Measurements from ENCODE around the gene EPHB6. TPM values are rescaled to one million over a fixed set of nuclear protein-coding genes. Genes with fewer than 3 reads are reported as not detected.

Gene EPHB6
- polyA plus RNA-seq, 1 experiment = 7.1 TPM

DNA sequence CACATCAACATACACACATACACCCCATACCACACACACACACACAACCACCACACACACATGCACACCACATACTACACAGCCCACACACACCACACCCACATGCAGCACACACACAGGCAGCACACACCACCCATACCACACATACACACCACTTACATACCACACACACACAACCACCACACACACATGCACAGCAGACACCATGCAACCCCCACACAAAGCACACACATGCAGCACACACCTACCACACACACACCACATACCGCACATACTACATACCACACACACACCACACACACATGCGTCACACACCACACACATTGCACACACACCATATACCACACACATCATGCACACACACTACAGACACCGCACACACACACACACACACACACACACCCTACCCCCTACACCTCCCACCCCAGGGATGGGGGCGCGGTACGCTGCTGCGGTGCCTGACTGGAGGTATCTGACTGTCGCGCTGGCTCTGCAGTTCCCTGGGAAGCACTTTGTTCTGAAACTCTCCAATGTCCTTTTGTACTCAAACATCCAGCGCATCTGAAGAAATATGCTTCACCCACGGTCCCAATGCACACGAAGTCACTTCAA is 36.1 kb downstream of the EPHB6 start:
- TF ChIP-seq, protein P1, sequence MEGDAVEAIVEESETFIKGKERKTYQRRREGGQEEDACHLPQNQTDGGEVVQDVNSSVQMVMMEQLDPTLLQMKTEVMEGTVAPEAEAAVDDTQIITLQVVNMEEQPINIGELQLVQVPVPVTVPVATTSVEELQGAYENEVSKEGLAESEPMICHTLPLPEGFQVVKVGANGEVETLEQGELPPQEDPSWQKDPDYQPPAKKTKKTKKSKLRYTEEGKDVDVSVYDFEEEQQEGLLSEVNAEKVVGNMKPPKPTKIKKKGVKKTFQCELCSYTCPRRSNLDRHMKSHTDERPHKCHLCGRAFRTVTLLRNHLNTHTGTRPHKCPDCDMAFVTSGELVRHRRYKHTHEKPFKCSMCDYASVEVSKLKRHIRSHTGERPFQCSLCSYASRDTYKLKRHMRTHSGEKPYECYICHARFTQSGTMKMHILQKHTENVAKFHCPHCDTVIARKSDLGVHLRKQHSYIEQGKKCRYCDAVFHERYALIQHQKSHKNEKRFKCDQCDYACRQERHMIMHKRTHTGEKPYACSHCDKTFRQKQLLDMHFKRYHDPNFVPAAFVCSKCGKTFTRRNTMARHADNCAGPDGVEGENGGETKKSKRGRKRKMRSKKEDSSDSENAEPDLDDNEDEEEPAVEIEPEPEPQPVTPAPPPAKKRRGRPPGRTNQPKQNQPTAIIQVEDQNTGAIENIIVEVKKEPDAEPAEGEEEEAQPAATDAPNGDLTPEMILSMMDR (IDR thresholded peaks at IDR 0.05; ENCODE audit: insufficient read depth, low read depth, low read length) = no peak
- H3K27me3 ChIP-seq (ENCODE audit: control insufficient read depth, insufficient read depth, low read length) = 0 out of 2 replicates have a peak, but pooled peaks cover 1% of the 10 kb centered on the region
- H3K4me3 ChIP-seq (ENCODE audit: low read depth, low read length) = no peak overlapping the region
- H3K36me3 ChIP-seq (ENCODE audit: control insufficient read depth, insufficient read depth, low read length) = no peaks in the 10 kb centered on the region
- DNase-seq (ENCODE audit: low read depth) = no peak
- ChIA-PET CTCF (no interaction called here), POLR2A (no interaction called here)

DNA sequence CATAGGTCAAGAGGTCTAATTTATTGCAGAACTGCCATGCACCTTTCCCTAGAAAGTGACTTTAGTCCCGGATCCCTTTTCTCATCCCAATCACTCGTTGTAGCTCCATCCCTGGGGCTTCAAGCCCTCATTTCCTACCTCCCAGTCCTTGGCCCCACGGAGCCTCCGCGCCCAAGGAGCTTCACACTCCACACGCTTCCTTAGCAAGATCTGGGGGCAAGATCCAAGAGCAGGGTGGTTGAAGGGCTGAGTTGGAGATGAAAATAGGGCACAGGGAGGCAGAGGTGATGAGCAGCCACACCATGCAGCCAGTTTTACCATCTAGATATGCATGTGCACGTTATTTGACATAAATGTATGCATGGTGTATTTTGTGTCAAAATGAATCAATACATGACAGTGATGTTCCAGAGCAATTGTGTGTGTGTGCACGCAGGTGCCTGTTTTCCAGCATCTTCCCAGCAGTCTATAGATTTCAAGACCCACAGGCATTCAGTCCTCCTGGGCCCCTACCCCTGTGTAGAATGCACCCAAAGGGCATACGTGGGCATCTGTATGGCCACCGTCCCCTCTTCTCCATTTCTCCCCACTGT is 36.7 kb downstream of the EPHB6 start:
- Histone ChIP-seq H3K36me3 (ENCODE audit: control insufficient read depth, insufficient read depth, low read length) (no peaks in the 10 kb centered on the region), H3K27me3 (ENCODE audit: control insufficient read depth, insufficient read depth, low read length) (0 out of 2 replicates have a peak, but pooled peaks cover 1% of the 10 kb centered on the region), H3K4me3 (ENCODE audit: low read depth, low read length) (no peak overlapping the region)
- ChIA-PET POLR2A (no interaction called here), CTCF (interaction anchor here (1.4 kb wide), 1 partner anchor 11 kb away, joined by 7 read pairs; no protein-coding TSS in a partner anchor)
- TF ChIP-seq, protein P1 (IDR thresholded peaks at IDR 0.05; ENCODE audit: insufficient read depth, low read depth, low read length) = no peak
- no peak for DNase-seq (ENCODE audit: low read depth)

DNA sequence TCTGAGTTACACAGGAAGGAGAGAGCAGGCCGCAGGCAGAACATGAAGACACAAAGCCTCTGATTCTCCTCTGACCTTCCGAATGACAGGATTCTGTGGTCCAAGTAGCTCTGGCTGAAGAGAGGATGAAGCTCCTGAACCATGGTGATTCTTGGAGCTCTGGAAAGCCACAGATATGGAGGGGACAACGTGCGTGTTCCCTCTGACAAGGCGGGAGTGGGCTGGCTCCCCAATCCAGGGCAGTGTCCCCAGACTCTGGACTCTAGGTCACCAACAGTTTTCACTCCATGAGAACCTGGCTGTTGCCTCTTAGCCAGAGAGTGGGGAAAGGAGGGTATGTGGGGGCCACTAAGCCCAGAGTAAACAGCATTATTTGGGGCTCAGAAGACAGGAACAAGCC is 38.1 kb downstream of the EPHB6 start:
- CTCF ChIA-PET = interaction anchor here (1.4 kb wide), 1 partner anchor 12 kb away, joined by 7 read pairs; no protein-coding TSS in a partner anchor
- no peak for DNase-seq (ENCODE audit: low read depth)
- POLR2A ChIA-PET = no interaction called here
- 0 out of 2 replicates have a peak, but pooled peaks cover 1% of the 10 kb centered on the region for H3K27me3 ChIP-seq (ENCODE audit: control insufficient read depth, insufficient read depth, low read length)
- TF ChIP-seq, protein P1 (IDR thresholded peaks at IDR 0.05; ENCODE audit: insufficient read depth, low read depth, low read length) = no peak
- no peak overlapping the region for H3K4me3 ChIP-seq (ENCODE audit: low read depth, low read length)
- no peaks in the 10 kb centered on the region for H3K36me3 ChIP-seq (ENCODE audit: control insufficient read depth, insufficient read depth, low read length)

DNA sequence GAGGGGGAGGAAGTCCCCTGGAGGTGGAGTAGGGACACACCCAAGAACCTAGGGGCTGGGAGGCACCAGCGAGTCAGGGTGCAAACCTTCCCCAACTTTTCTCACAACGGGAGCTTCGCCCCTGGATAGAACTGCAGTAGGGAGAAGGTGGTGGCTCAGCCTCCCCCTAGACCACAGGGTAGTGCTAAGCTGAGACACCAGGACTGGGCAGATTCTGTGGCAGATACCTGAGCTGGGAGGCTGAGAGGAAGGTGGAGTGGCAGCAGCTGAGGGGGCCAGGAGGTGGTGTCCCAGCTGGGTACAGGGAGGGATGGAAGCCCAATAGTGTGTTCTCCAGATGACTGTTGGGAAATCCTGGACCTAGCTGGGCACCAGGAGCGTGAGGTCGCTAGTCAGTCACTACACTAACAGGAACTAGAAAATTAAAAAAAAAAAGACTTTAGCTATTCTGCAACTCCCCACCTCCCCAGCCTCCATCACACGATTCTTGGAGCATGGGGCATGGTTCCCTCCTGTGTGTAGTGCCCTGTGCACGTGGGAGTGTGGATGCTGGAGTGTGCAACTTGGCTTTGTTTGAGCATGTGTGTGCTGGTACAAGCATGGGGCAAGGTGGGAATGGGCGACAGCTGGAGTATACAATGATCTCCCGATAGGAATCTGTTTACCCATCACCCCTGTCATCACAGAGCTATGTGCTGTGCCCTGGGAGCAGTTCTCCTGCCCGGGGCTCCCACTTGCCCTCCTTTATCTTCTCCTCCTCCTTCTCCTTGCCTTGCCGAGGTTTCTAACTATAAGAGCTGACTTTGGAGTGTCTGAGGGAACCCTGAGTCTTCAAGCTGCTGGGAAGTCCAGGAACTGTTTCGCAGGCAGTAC is 39.5 kb downstream of the EPHB6 start:
- Histone ChIP-seq H3K36me3 (ENCODE audit: control insufficient read depth, insufficient read depth, low read length) (no peaks in the 10 kb centered on the region), H3K4me3 (ENCODE audit: low read depth, low read length) (no peak overlapping the region), H3K27me3 (ENCODE audit: control insufficient read depth, insufficient read depth, low read length) (0 out of 2 replicates have a peak, but pooled peaks cover 1% of the 10 kb centered on the region)
- no peak for DNase-seq (ENCODE audit: low read depth)
- ChIA-PET CTCF (interaction anchor here (0.5 to 1.4 kb wide), 3 partner anchors 13 to 282 kb away, joined by 3 to 4 read pairs (median 3); no protein-coding TSS in a partner anchor), POLR2A (no interaction called here)
- TF ChIP-seq, protein P1 (IDR thresholded peaks at IDR 0.05; ENCODE audit: insufficient read depth, low read depth, low read length) = no peak

Data from BJ (cell line).